AG20443 (cell line): Measurements from ENCODE around the gene SLC34A3.

Experiments used
- DNase-seq: peaks from one replicate; pipeline ENCODE4 v3.0.0; 2012; ENCODE audit warnings: low spot score, mixed read lengths

Gene SLC34A3

GRCh38 chr9:137195525-137196220 is 35.0 kb upstream of the SLC34A3 start:
- DNase-seq: no peak

GRCh38 chr9:137198051-137198901 is 32.4 kb upstream of the SLC34A3 start:
- DNase-seq: no peak

- no peak for DNase-seq
Observed at GRCh38 chr9:137198902-137199283, 31.8 kb upstream of the SLC34A3 start.

GRCh38 chr9:137199411-137200121 is 31.1 kb upstream of the SLC34A3 start:
- DNase-seq: no peak

GRCh38 chr9:137200311-137201204 is 30.1 kb upstream of the SLC34A3 start, which contains the start of gene TPRN:
Gene TPRN, minus strand, starts transcription at chr9:137200741. Its CDS starts 30 bp downstream, at chr9:137200711.
- peak; percentile 100 for DNase-seq

- no peak for DNase-seq
Observed at GRCh38 chr9:137201205-137201868, 29.4 kb upstream of the SLC34A3 start.

GRCh38 chr9:137202966-137203365 is 27.7 kb upstream of the SLC34A3 start:
- DNase-seq: no peak

GRCh38 chr9:137204731-137205125 is 26.0 kb upstream of the SLC34A3 start:
- DNase-seq: no peak

- DNase-seq: peak; percentile 96
Observed at GRCh38 chr9:137205126-137206069, 25.3 kb upstream of the SLC34A3 start, which contains the start of the genes NDOR1 and TMEM203. Gene NDOR1, plus strand, starts transcription at chr9:137205700. Its CDS starts 78 bp downstream, at chr9:137205778. Gene TMEM203, minus strand, starts transcription at chr9:137205648. Its CDS starts 234 bp downstream, at chr9:137205414.

- DNase-seq: no peak
Observed at GRCh38 chr9:137206602-137207001, 24.1 kb upstream of the SLC34A3 start.

GRCh38 chr9:137211532-137211931 is 19.2 kb upstream of the SLC34A3 start:
- DNase-seq: no peak

- DNase-seq: no peak
Observed at GRCh38 chr9:137212520-137212919, 18.2 kb upstream of the SLC34A3 start.

- DNase-seq: peak; percentile 18
Observed at GRCh38 chr9:137213160-137214060, 17.3 kb upstream of the SLC34A3 start.

- no peak for DNase-seq
Observed at GRCh38 chr9:137214620-137215019, 16.1 kb upstream of the SLC34A3 start.

GRCh38 chr9:137215196-137215986 is 15.3 kb upstream of the SLC34A3 start:
- DNase-seq: no peak

GRCh38 chr9:137216188-137216965 is 14.3 kb upstream of the SLC34A3 start:
- no peak for DNase-seq
